Measurements from ENCODE around the gene TMEM72. TPM values are rescaled to one million over a fixed set of nuclear protein-coding genes. Genes with fewer than 3 reads are reported as not detected.

Gene TMEM72
- total and polyA plus RNA-seq, 2 of the 13 experiments (the other 11 are each of a cell fraction or from before 2014, with no cell fraction given): 0.04 TPM; not detected in 1

DNA sequence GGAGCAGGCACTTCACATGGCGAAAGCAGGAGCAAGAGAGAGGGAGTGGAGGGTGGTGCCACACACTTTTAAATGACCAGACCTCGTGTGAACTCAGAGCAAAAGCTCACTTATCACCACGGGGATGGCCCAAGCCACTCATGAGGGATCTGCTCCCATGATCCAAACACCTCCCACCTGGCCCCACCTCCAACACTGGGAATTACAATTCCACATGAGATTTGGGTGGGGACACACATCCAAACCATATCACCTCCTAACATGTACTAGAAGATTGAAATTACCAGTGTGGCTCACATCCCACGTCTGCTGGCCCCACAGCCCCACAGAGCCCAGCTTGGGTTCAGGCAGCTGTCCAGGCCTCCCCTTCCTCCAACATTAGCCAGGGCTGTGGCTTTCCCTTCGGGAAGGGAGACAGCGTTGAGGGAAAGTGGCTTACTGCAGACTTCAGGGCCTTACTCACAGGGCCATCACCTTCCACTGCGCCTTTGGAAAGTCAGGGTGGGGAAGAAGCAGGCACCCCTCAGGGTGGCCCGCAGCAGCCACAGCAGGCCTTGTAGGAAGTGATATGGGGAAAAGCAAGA is 59.8 kb downstream of the TMEM72 start (continued):
- TF ChIP-seq, protein P1, sequence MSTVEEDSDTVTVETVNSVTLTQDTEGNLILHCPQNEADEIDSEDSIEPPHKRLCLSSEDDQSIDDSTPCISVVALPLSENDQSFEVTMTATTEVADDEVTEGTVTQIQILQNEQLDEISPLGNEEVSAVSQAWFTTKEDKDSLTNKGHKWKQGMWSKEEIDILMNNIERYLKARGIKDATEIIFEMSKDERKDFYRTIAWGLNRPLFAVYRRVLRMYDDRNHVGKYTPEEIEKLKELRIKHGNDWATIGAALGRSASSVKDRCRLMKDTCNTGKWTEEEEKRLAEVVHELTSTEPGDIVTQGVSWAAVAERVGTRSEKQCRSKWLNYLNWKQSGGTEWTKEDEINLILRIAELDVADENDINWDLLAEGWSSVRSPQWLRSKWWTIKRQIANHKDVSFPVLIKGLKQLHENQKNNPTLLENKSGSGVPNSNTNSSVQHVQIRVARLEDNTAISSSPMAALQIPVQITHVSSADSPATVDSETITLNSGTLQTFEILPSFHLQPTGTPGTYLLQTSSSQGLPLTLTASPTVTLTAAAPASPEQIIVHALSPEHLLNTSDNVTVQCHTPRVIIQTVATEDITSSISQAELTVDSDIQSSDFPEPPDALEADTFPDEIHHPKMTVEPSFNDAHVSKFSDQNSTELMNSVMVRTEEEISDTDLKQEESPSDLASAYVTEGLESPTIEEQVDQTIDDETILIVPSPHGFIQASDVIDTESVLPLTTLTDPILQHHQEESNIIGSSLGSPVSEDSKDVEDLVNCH (CRISPR knock-in tag; IDR thresholded peaks at IDR 0.05): no peak
- TF ChIP-seq ZFP36L2 (CRISPR knock-in tag; IDR thresholded peaks at IDR 0.05): no peak
- no peak for TF ChIP-seq CCDC6 (CRISPR knock-in tag; IDR thresholded peaks at IDR 0.05)
- TF ChIP-seq, protein P2, sequence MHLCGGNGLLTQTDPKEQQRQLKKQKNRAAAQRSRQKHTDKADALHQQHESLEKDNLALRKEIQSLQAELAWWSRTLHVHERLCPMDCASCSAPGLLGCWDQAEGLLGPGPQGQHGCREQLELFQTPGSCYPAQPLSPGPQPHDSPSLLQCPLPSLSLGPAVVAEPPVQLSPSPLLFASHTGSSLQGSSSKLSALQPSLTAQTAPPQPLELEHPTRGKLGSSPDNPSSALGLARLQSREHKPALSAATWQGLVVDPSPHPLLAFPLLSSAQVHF (CRISPR knock-in tag; IDR thresholded peaks at IDR 0.05): no peak
- TF ChIP-seq CENPX (CRISPR knock-in tag; IDR thresholded peaks at IDR 0.05): no peak
- TF ChIP-seq, protein P3, sequence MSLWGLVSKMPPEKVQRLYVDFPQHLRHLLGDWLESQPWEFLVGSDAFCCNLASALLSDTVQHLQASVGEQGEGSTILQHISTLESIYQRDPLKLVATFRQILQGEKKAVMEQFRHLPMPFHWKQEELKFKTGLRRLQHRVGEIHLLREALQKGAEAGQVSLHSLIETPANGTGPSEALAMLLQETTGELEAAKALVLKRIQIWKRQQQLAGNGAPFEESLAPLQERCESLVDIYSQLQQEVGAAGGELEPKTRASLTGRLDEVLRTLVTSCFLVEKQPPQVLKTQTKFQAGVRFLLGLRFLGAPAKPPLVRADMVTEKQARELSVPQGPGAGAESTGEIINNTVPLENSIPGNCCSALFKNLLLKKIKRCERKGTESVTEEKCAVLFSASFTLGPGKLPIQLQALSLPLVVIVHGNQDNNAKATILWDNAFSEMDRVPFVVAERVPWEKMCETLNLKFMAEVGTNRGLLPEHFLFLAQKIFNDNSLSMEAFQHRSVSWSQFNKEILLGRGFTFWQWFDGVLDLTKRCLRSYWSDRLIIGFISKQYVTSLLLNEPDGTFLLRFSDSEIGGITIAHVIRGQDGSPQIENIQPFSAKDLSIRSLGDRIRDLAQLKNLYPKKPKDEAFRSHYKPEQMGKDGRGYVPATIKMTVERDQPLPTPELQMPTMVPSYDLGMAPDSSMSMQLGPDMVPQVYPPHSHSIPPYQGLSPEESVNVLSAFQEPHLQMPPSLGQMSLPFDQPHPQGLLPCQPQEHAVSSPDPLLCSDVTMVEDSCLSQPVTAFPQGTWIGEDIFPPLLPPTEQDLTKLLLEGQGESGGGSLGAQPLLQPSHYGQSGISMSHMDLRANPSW (CRISPR knock-in tag; IDR thresholded peaks at IDR 0.05; ENCODE audit: borderline replicate concordance): no peak
- no peak for TF ChIP-seq ADNP (CRISPR knock-in tag; IDR thresholded peaks at IDR 0.05)
- no peak for TF ChIP-seq NFRKB (IDR thresholded peaks at IDR 0.05)
- TF ChIP-seq ZNF75D (CRISPR knock-in tag; IDR thresholded peaks at IDR 0.05; ENCODE audit: borderline replicate concordance): no peak
- TF ChIP-seq ARNTL (CRISPR knock-in tag; IDR thresholded peaks at IDR 0.05): no peak
- TF ChIP-seq, protein P4, sequence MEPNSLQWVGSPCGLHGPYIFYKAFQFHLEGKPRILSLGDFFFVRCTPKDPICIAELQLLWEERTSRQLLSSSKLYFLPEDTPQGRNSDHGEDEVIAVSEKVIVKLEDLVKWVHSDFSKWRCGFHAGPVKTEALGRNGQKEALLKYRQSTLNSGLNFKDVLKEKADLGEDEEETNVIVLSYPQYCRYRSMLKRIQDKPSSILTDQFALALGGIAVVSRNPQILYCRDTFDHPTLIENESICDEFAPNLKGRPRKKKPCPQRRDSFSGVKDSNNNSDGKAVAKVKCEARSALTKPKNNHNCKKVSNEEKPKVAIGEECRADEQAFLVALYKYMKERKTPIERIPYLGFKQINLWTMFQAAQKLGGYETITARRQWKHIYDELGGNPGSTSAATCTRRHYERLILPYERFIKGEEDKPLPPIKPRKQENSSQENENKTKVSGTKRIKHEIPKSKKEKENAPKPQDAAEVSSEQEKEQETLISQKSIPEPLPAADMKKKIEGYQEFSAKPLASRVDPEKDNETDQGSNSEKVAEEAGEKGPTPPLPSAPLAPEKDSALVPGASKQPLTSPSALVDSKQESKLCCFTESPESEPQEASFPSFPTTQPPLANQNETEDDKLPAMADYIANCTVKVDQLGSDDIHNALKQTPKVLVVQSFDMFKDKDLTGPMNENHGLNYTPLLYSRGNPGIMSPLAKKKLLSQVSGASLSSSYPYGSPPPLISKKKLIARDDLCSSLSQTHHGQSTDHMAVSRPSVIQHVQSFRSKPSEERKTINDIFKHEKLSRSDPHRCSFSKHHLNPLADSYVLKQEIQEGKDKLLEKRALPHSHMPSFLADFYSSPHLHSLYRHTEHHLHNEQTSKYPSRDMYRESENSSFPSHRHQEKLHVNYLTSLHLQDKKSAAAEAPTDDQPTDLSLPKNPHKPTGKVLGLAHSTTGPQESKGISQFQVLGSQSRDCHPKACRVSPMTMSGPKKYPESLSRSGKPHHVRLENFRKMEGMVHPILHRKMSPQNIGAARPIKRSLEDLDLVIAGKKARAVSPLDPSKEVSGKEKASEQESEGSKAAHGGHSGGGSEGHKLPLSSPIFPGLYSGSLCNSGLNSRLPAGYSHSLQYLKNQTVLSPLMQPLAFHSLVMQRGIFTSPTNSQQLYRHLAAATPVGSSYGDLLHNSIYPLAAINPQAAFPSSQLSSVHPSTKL (CRISPR knock-in tag; IDR thresholded peaks at IDR 0.05): no peak
- TF ChIP-seq POLR2G (IDR thresholded peaks at IDR 0.05; ENCODE audit: low read depth, low read length): 0 out of 2 replicates have a peak, but pooled peaks have one; percentile 14
- no peak for TF ChIP-seq ZNF430 (CRISPR knock-in tag; IDR thresholded peaks at IDR 0.05)
